Endothelial cell of umbilical vein (primary cell): Measurements from ENCODE around the gene RPL18. TPM values are rescaled to one million over a fixed set of nuclear protein-coding genes. Genes with fewer than 3 reads are reported as not detected.

ENCODE experiments used
- BruUV-seq: library from RNA; stranded (reverse); fragments of 400-500 nt; replicated peaks from 2 replicates; lab custom pipeline; 2021; lab: Mats Ljungman, UMichigan
- CTCF ChIA-PET: fragments of 300-600, 350-600 bp; sonication (Branson Sonifier 250); formaldehyde crosslinking; loops from one replicate; lab custom pipeline; 2021; ENCODE audit warnings: antibody characterized with exemption, inconsistent platforms; lab: Charles Lee
- POLR2A ChIA-PET: fragments of 300-600, 350-600 bp; sonication (Branson Sonifier 250); formaldehyde crosslinking; loops from one replicate; lab custom pipeline; 2021; ENCODE audit warnings: antibody characterized with exemption, inconsistent platforms; lab: Charles Lee
- DNase-seq: peaks from one replicate; pipeline ENCODE4 v3.0.0-alpha.2; 2011; ENCODE audit warnings: low read depth, low spot score
- FAIRE-seq: peaks from 2 replicates; lab custom pipeline; 2011; peaks lifted over from hg19 to GRCh38; lab: Jason Lieb, UNC
- H2AFZ ChIP-seq: 2 replicates; pipeline ENCODE4 v1.6.0; 2012; ENCODE audit warnings: low read depth, low read length, control low read depth, inconsistent platforms
- H3K27ac ChIP-seq: 2 replicates; pipeline ENCODE4 v1.5.1; 2011; ENCODE audit warnings: low read depth, mild to moderate bottlenecking, control low read depth, low read length, moderate library complexity; ENCODE audit not compliant: insufficient read depth
- H3K27me3 ChIP-seq, 2 experiments: 2 replicates each; pipeline versions ENCODE4 v1.6.0 to v1.6.1; 2011; ENCODE audit warnings: low read length in 2 of 2, mixed read lengths in 1 of 2; ENCODE audit not compliant: control insufficient read depth in 2 of 2, insufficient read depth in 2 of 2
- H3K36me3 ChIP-seq, 2 experiments: 2 replicates in 1 of 2; 3 replicates in 1 of 2; pipeline ENCODE4 v1.5.1; 2011; ENCODE audit warnings: low read length in 2 of 2, mild to moderate bottlenecking in 1 of 2, moderate library complexity in 1 of 2; ENCODE audit not compliant: control insufficient read depth in 2 of 2, insufficient read depth in 2 of 2; ENCODE audit errors: extremely low read depth in 1 of 2
- H3K4me1 ChIP-seq: 3 replicates; pipeline ENCODE4 v1.5.1; 2011; ENCODE audit warnings: mild to moderate bottlenecking, low read length; ENCODE audit not compliant: control insufficient read depth, insufficient read depth; ENCODE audit errors: extremely low read depth
- H3K4me2 ChIP-seq: 2 replicates; pipeline ENCODE4 v1.6.1; 2011; ENCODE audit warnings: low read length, control low read depth, mixed read lengths; ENCODE audit not compliant: insufficient read depth
- H3K4me3 ChIP-seq, 3 experiments: fragments of 200-600 bp in 1 of 3; sonication (generic), shearing (Covaris generic) in 1 of 3; replicated peaks in 1 of 3; 2 replicates each; pipeline ENCODE4 v1.5.1; 2011 to 2016; ENCODE audit warnings: control low read depth in 3 of 3, low read length in 3 of 3, mild to moderate bottlenecking in 2 of 3, inconsistent platforms in 1 of 3, low read depth in 1 of 3, moderate library complexity in 1 of 3; ENCODE audit not compliant: insufficient read depth in 1 of 3
- H3K79me2 ChIP-seq: 2 replicates; pipeline ENCODE4 v1.6.0; 2012; ENCODE audit warnings: low read length, inconsistent platforms; ENCODE audit not compliant: control insufficient read depth, insufficient read depth
- H3K9ac ChIP-seq: replicated peaks from 2 replicates; pipeline ENCODE3; 2011; ENCODE audit warnings: low read length, control low read depth; ENCODE audit not compliant: insufficient read depth; ENCODE audit errors: extremely low read depth
- H3K9me1 ChIP-seq: replicated peaks from 3 replicates; pipeline ENCODE4 v1.6.0; 2011; ENCODE audit warnings: mild to moderate bottlenecking, low read length; ENCODE audit not compliant: control insufficient read depth, insufficient read depth; ENCODE audit errors: extremely low read depth
- H3K9me3 ChIP-seq: replicated peaks from 2 replicates; pipeline ENCODE4 v1.5.1; 2012; ENCODE audit warnings: low read length, inconsistent platforms; ENCODE audit not compliant: control insufficient read depth, insufficient read depth
- H4K20me1 ChIP-seq: replicated peaks from 2 replicates; pipeline ENCODE3; 2011; ENCODE audit warnings: mild to moderate bottlenecking, low read length; ENCODE audit not compliant: control insufficient read depth, insufficient read depth; ENCODE audit errors: extremely low read depth
- EZH2 ChIP-seq: IDR thresholded peaks from 2 replicates; pipeline ENCODE4 v1.6.1; 2012; ENCODE audit warnings: borderline replicate concordance, low read depth, mild to moderate bottlenecking, moderate library complexity, low read length, inconsistent platforms; ENCODE audit not compliant: severe bottlenecking
- GATA2 ChIP-seq: IDR thresholded peaks from 2 replicates; pipeline ENCODE4 v1.7.0; 2011; ENCODE audit warnings: low read depth, mild to moderate bottlenecking, moderate library complexity, mixed read lengths, low read length; ENCODE audit not compliant: insufficient read length, insufficient read depth
- JUN ChIP-seq: IDR thresholded peaks from 2 replicates; pipeline ENCODE4 v1.6.1; 2011; ENCODE audit warnings: borderline replicate concordance, low read depth; ENCODE audit not compliant: insufficient read length, insufficient read depth
- MYC ChIP-seq: IDR thresholded peaks from one replicate; pipeline ENCODE4 v1.6.1; 2011; ENCODE audit warnings: mild to moderate bottlenecking, low read depth, low read length
- POLR2A ChIP-seq: IDR thresholded peaks from 2 replicates; pipeline ENCODE4 v1.6.1; 2012; ENCODE audit warnings: low read depth, mild to moderate bottlenecking, control low read depth, low read length
- POLR2AphosphoS5 ChIP-seq: IDR thresholded peaks from 2 replicates; pipeline ENCODE4 v1.6.1; 2012; ENCODE audit warnings: low read depth, mild to moderate bottlenecking, control low read depth, low read length, moderate library complexity; ENCODE audit not compliant: insufficient read depth
- dilution Hi-C: fragments of 300-500 bp; cut with MboI; formaldehyde crosslinking; loops from one replicate; pipeline ENCODE4 v1.15.0; 2019; ENCODE audit warnings: low sequenced_read_pairs; ENCODE audit not compliant: extremely low pct_ligation_motif_present
- intact Hi-C: fragments of 100-400 bp; cut with micrococcal nuclease; formaldehyde crosslinking; loops from one replicate; pipeline ENCODE4 v1.10.0; 2022
- polyA plus RNA-seq, 4 experiments: library from polyadenylated mRNA; depleted of rRNA in 3 of 4; stranded (reverse) in 3 of 4; unstranded in 1 of 4; fragments of >200 nt; gene quantifications; 2 replicates each; pipeline versions ENCODE4 v1.2.1 to v1.2.3, GENCODE V29; 2011 to 2012; ENCODE audit warnings: missing spikeins in 1 of 4
- total RNA-seq: library from RNA; stranded (reverse); gene quantifications from 2 replicates; pipeline ENCODE4 v1.2.3, GENCODE V29; 2021
- TF ChIP-seq, protein P1 (sequence below): IDR thresholded peaks from 2 replicates; pipeline ENCODE4 v1.6.1; 2011; ENCODE audit not compliant: insufficient read depth, insufficient read length
- TF ChIP-seq, protein P2 (sequence below), 2 donors: IDR thresholded peaks; 1 replicate in 1 of 2; 2 replicates in 1 of 2; pipeline ENCODE4 v1.5.1; 2011; ENCODE audit warnings: low read length in 2 of 2, mild to moderate bottlenecking in 2 of 2, moderate library complexity in 2 of 2, control low read depth in 1 of 2, inconsistent platforms in 1 of 2, low read depth in 1 of 2; ENCODE audit not compliant: insufficient read depth in 1 of 2; ENCODE audit errors: extremely low read depth in 1 of 2

RPL18 gene
- total and polyA plus RNA-seq, 2 donors (not counting 3 experiments of a cell fraction or from before 2014, with no cell fraction given) = 1,407 to 2,154 TPM

DNA sequence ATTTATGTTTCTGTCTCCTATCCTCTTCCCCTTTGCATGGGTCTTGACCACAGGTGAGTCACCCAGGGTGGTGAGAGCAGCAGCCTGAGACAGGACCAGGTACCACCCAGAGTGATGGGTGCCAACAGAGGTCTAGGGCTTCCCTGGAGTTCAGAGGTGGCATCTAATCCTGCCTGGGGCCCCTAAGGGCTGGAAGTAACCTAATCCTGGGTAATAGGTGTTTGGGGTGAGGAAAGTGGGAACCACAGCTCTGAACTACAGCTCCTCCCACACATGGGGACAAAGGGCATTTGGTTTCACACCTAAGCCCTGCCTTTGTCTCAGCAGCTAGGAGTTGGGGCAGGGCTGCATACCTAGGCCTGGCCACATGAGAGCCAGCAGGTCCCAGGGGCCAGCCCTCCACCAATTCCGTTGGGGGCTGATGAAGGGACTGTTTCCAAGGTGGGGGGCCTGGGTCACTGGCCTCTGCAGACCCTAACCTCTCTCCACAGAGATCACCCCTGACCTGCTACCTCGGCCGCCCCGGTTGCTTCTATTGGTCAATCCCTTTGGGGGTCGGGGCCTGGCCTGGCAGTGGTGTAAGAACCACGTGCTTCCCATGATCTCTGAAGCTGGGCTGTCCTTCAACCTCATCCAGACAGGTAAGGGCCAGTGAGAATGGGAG lies 8.4 kb upstream of the RPL18 start:
- no peak for FAIRE-seq
- no peak for TF ChIP-seq POLR2A
- TF ChIP-seq GATA2 = no peak
- TF ChIP-seq, protein P1, sequence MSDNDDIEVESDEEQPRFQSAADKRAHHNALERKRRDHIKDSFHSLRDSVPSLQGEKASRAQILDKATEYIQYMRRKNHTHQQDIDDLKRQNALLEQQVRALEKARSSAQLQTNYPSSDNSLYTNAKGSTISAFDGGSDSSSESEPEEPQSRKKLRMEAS = no peak
- no peak for TF ChIP-seq JUN
- TF ChIP-seq EZH2 = no peak
- no peak for TF ChIP-seq POLR2AphosphoS5
- no peak for TF ChIP-seq MYC
- TF ChIP-seq, protein P2, sequence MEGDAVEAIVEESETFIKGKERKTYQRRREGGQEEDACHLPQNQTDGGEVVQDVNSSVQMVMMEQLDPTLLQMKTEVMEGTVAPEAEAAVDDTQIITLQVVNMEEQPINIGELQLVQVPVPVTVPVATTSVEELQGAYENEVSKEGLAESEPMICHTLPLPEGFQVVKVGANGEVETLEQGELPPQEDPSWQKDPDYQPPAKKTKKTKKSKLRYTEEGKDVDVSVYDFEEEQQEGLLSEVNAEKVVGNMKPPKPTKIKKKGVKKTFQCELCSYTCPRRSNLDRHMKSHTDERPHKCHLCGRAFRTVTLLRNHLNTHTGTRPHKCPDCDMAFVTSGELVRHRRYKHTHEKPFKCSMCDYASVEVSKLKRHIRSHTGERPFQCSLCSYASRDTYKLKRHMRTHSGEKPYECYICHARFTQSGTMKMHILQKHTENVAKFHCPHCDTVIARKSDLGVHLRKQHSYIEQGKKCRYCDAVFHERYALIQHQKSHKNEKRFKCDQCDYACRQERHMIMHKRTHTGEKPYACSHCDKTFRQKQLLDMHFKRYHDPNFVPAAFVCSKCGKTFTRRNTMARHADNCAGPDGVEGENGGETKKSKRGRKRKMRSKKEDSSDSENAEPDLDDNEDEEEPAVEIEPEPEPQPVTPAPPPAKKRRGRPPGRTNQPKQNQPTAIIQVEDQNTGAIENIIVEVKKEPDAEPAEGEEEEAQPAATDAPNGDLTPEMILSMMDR (IDR thresholded peaks at IDR 0.05; ENCODE audit: extremely low read depth in 1 of 2, insufficient read depth in 1 of 2, low read depth in 1 of 2, low read length in 2 of 2) = no peak

More for the DNA sequence above, 8.4 kb upstream of the RPL18 start:
- Histone ChIP-seq H3K36me3 (peaks cover 0 to 2% of the 10 kb centered on the region in 2 experiments), H3K4me1 (peaks cover 18% of the 10 kb centered on the region), H2AFZ (no peak overlapping the region), H3K27me3 (no peaks in the 10 kb centered on the region), H3K9me1 (no peaks in the 10 kb centered on the region), H4K20me1 (no peaks in the 10 kb centered on the region), H3K4me3 (no peak overlapping the region), H3K79me2 (no peaks in the 10 kb centered on the region), H3K9me3 (no peaks in the 10 kb centered on the region), H3K9ac (no peak overlapping the region), H3K4me2 (no peak overlapping the region), H3K27ac (no peak overlapping the region)
- no peak for DNase-seq
- intact Hi-C loops = no loop called here
- BruUV-seq = no TSS peak
- ChIA-PET CTCF (no interaction called here), POLR2A (no interaction called here)
- dilution Hi-C loops = no loop called here
